Putamen (tissue), 1 donor: ENCODE data around the gene INPP5A.

Source experiments
- DNase-seq: peaks from one replicate; pipeline ENCODE4 v3.0.0-alpha.2; 2016; ENCODE audit warnings: low spot score

INPP5A gene

GRCh38 chr10:132710036-132710686 lies 172.6 kb downstream of the INPP5A start:
- no peak for DNase-seq

GRCh38 chr10:132710746-132711612 lies 173.4 kb downstream of the INPP5A start:
- no peak for DNase-seq

DNA sequence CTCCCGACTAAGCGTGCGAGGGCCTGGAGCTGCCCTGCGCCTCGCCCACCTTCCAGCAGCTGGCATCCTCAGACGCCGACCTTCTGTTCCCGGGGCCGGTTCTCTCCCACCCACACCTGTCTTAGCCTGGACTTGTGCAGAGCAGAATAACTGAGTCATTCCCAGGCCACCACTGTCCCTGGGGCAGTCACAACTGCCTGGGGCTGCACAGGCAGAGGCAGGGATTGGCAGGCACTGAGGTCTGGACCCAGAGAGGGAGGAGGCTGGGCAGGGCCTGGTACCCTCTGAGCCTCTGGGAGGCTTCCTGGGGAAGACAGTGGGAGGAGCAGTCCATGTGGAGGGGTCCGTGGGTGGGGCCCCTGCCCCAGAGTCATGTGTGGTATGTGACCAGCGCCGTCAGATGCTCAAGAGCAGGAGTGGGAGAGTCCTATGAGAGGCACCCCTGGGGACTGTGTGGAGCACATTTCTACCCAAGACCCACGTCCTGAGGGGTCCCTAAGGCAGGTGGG lies 174.1 kb downstream of the INPP5A start:
- no peak for DNase-seq

DNA sequence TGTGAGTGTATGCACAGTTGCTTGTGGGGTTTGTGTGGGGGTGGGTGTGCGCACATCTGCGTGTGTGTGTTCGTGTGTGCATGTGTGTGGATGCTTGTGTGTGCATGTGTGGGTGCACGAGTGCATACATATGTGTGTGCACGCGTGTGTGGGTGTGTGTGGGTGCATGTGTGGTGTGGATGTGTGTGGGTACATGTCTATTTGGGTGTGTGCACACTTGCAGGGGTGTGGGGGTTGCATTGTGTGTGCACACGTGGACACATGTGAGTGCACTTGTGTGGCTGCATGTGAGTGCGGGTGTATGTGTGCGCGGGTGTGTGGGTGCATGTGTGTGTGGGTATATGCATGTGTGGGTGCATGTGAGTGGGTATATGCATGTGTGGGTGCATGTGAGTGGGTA lies 174.7 kb downstream of the INPP5A start:
- no peak for DNase-seq

DNA sequence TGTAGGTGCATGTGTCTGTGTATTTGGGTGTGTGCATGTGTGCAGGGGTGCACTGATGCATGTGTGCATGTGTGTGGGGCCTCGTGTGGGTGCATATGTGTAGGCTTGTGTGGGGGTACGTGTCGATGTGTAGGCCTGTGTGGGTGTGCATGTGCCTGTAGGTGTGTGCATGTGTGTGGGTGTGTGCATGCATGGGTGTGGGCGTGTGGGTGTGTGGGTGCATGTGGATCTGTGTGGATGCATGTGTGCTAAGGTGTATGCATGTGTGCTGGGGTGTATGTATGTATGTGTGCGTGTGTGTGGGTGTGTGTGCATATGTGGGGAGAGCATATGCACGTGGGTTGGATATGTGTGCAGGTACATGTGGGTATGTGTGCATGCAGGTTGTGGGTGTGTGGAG lies 175.2 kb downstream of the INPP5A start:
- DNase-seq, result no peak

- DNase-seq, result no peak
Measured at GRCh38 chr10:132713421-132714095, 176.0 kb downstream of the INPP5A start.

- peak; percentile 93 for DNase-seq
Measured at GRCh38 chr10:132714096-132714985, 176.8 kb downstream of the INPP5A start.

GRCh38 chr10:132714986-132715775 lies 177.6 kb downstream of the INPP5A start:
- DNase-seq, result no peak

- DNase-seq, result no peak
Measured at GRCh38 chr10:132715776-132716680, 178.4 kb downstream of the INPP5A start.

DNA sequence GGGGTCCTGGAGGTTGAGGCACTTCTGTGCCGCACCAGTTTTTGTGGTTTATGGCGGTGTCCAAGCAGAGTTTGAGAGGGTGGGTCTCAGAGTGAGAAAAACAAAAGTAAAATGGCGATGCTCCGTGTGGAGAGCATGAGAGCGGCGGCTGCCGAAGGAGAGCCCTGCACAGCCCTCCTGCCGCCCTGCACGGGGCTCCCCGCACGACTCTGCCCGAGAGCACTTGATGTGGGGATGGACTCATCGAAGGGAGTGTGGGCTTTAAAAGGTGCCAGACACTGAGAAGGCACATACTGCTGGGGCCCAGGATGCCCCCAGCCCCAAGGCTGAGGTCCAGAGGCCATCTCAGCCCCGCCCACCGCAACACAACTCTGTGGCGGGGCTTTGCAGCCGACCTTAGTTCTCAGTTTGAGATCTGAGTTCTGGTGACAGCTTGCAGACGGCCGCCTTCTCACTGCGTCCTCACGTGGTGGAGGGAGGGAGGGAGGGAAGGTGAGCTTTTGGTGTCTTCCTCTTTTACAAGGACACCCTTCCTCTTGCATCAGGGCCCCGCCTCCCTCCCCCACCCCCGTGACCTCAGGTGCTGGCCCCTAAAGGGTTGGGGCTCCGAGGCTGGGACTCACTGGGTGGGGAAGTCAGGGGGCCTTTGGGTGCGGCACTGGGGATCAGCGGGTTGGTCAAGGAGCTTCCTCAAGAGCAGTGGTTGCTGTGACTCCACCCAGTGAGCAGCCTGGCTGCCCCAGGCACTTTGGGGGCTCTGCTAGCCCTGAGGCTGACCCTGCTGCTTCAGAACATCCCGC lies 179.3 kb downstream of the INPP5A start:
- DNase-seq, result no peak

- no peak for DNase-seq
Measured at GRCh38 chr10:132721725-132722124, 184.1 kb downstream of the INPP5A start.

- DNase-seq, result no peak
Measured at GRCh38 chr10:132722394-132723329, 185.1 kb downstream of the INPP5A start.

GRCh38 chr10:132723330-132723970 lies 185.9 kb downstream of the INPP5A start:
- no peak for DNase-seq

- no peak for DNase-seq
Measured at GRCh38 chr10:132724446-132724845, 186.9 kb downstream of the INPP5A start.

DNA sequence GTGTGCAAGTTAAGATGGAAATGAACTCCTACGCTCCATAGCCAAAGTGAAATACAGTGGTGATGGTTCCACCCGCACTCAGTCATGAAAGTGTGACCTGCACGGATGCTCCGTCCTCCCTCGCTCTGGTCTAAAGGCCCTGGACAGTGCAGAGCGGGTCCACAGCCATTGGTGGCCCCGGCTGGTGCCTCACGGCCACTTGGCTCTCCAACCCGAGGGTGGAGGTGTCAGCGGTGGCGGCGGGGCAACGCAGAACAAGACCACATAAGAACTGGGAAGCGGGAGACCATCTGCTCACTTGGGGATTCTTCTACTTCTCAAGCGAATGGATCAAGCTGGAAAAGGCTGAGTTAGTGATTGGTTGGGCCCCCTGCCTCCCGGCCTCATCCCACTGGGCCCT lies 187.6 kb downstream of the INPP5A start:
- no peak for DNase-seq

DNA sequence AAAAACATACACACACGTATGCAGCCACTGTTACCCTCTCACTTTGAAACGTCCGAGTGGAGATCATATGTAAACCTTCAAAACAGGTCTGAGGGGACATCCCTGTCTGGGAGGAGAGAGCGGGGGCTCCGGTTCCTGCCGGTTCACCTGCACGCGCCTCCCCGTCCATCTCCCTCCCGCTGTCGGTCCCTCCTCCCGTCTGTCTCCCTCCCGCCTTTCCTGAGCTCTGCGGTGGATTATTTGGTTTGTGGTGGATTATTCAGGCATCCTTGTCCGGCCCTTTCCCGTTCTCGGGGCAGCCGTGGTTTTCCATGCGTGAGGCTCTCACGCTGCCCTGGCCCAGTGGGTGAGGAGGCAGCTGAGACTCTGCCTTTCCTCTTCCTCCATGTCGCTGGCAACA lies 188.6 kb downstream of the INPP5A start:
- DNase-seq, result no peak

- DNase-seq, result no peak
Measured at GRCh38 chr10:132726951-132727350, 189.4 kb downstream of the INPP5A start.
